ENCODE measurements around the gene CARS1.

Gene CARS1

DNA sequence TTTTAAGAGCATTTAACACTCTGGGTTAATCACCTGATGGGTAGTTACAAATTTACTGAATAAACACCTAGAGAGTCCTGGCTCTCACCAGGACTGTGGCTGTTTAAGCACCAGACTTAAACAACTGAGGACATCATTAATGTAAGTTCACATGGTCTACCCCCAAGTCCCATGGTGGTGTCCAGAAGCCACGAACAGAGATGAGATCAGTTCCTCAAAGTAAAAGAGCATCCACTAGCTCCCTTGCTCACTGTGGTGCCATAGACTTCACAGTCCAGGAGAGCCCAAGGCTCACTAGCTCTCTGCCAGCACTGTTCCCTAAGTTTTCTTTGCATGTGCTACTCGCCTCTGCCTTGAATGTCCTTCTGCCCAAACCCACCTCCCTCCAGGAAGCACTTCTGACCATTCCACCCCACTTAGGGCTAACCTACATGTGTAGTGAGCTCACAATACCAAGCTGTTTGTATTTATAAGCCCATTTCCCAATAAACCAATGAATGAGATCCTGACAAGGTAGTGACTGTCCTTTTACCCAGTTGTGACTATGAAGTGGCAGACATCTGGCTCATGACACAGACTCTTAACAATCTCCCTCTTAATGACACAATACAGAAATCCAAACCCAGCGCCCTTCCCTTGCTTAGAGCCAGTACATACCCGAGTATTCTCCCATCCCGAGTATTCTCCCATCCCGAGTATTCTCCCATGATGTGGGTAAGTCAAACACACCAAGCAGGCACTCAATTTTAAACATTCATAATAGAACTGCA, 80.7 kb downstream of the CARS1 start:
- no peak overlapping the region for H3K14ac ChIP-seq (ENCODE audit: low read length)
- no peak overlapping the region for H3K9ac ChIP-seq (ENCODE audit: low read depth, low read length, poor library complexity)
- no peak overlapping the region for H2BK120ac ChIP-seq (ENCODE audit: low read depth, low read length)
- H4K8ac ChIP-seq (ENCODE audit: low read depth, low read length), result no peak overlapping the region
- H3K18ac ChIP-seq (ENCODE audit: low read length), result no peak overlapping the region
- H3K4me3 ChIP-seq (ENCODE audit: low read length in 2 of 2), result no peak overlapping the region
- H3K36me3 ChIP-seq (replicated peaks in 1 of 2; ENCODE audit: control insufficient read depth in 2 of 2, insufficient read depth in 2 of 2, low read length in 2 of 2), result peaks cover 34 to 98% of the 10 kb centered on the region in 2 donors
- H3K27ac ChIP-seq (replicated peaks; ENCODE audit: low read length), result no peak overlapping the region
- no peak overlapping the region for H4K91ac ChIP-seq (ENCODE audit: low read depth, low read length, poor library complexity)
- no peak overlapping the region for H3K23ac ChIP-seq (ENCODE audit: low read depth, low read length, poor library complexity)
- no peaks in the 10 kb centered on the region for H3K27me3 ChIP-seq (ENCODE audit: control insufficient read depth in 3 of 3, insufficient read depth in 3 of 3, low read depth in 1 of 3, low read length in 3 of 3)
- H2AK5ac ChIP-seq (ENCODE audit: low read depth, low read length), result no peak overlapping the region
- no peak overlapping the region for H3K4me2 ChIP-seq (ENCODE audit: insufficient read depth, low read length, poor library complexity, severe bottlenecking)
- H3K4me1 ChIP-seq (ENCODE audit: control insufficient read depth in 2 of 2, insufficient read depth in 1 of 2, low read depth in 1 of 2, low read length in 2 of 2), result no peaks in the 10 kb centered on the region
- H2BK15ac ChIP-seq (ENCODE audit: low read length), result no peak overlapping the region
- no peak overlapping the region for H2BK12ac ChIP-seq (ENCODE audit: low read length)
- H3K9me3 ChIP-seq (replicated peaks in 1 of 2; ENCODE audit: control insufficient read depth in 2 of 2, insufficient read depth in 1 of 2, low read depth in 1 of 2, low read length in 2 of 2), result no peaks in the 10 kb centered on the region
- no peak overlapping the region for H2BK5ac ChIP-seq (ENCODE audit: low read length)
- no peak for DNase-seq (ENCODE audit: low spot score)
- H3K79me1 ChIP-seq (ENCODE audit: low read depth, low read length), result no peaks in the 10 kb centered on the region
- H3K4ac ChIP-seq (ENCODE audit: low read length), result no peak overlapping the region
- H2AFZ ChIP-seq (ENCODE audit: low read length), result no peak overlapping the region
- WGBS, 2 donors (ENCODE audit: extremely low coverage in 2 of 2, insufficient read length in 2 of 2, insufficient replicate concordance in 1 of 2), result no CpG with 5 or more reads among the region's 6 CpGs

DNA sequence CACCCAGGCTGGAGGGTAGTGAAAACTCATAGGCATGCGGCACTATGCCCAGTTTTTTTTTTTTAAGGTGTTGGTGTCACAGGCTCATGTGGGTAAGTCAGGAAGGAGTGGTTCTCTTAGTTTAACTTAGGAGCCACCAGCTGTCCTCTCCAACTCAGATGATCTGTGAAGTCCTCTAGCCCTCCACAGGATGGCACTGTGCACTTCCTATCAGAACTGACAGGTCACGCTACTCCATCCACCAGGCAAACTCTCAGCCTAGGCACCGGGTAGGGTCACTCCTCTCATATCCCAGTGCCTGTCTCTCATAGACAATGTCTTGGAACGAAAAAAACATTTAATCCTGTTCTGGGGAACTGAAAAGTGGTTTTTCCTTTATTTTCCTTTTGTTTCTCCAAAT, 81.6 kb downstream of the CARS1 start:
- Histone ChIP-seq H4K8ac (ENCODE audit: low read depth, low read length) (no peak overlapping the region), H2AK5ac (ENCODE audit: low read depth, low read length) (no peak overlapping the region), H3K4me2 (ENCODE audit: insufficient read depth, low read length, poor library complexity, severe bottlenecking) (no peak overlapping the region), H2AFZ (ENCODE audit: low read length) (no peak overlapping the region), H2BK120ac (ENCODE audit: low read depth, low read length) (no peak overlapping the region), H3K18ac (ENCODE audit: low read length) (no peak overlapping the region), H2BK12ac (ENCODE audit: low read length) (no peak overlapping the region), H3K79me1 (ENCODE audit: low read depth, low read length) (no peaks in the 10 kb centered on the region), H3K4ac (ENCODE audit: low read length) (no peak overlapping the region), H3K36me3 (replicated peaks in 1 of 2; ENCODE audit: control insufficient read depth in 2 of 2, insufficient read depth in 2 of 2, low read length in 2 of 2) (peaks cover 39 to 100% of the 10 kb centered on the region in 2 donors), H3K9me3 (replicated peaks in 1 of 2; ENCODE audit: control insufficient read depth in 2 of 2, insufficient read depth in 1 of 2, low read depth in 1 of 2, low read length in 2 of 2) (no peaks in the 10 kb centered on the region), H3K4me3 (ENCODE audit: low read length in 2 of 2) (no peak overlapping the region), H4K91ac (ENCODE audit: low read depth, low read length, poor library complexity) (no peak overlapping the region), H2BK5ac (ENCODE audit: low read length) (no peak overlapping the region), H3K27ac (replicated peaks; ENCODE audit: low read length) (no peak overlapping the region), H3K9ac (ENCODE audit: low read depth, low read length, poor library complexity) (no peak overlapping the region), H2BK15ac (ENCODE audit: low read length) (no peak overlapping the region), H3K14ac (ENCODE audit: low read length) (no peak overlapping the region), H3K23ac (ENCODE audit: low read depth, low read length, poor library complexity) (no peak overlapping the region), H3K4me1 (ENCODE audit: control insufficient read depth in 2 of 2, insufficient read depth in 1 of 2, low read depth in 1 of 2, low read length in 2 of 2) (no peaks in the 10 kb centered on the region), H3K27me3 (ENCODE audit: control insufficient read depth in 3 of 3, insufficient read depth in 3 of 3, low read depth in 1 of 3, low read length in 3 of 3) (no peaks in the 10 kb centered on the region)
- WGBS, 2 donors (ENCODE audit: extremely low coverage in 2 of 2, insufficient read length in 2 of 2, insufficient replicate concordance in 1 of 2), result no CpG with 5 or more reads among the region's 4 CpGs
- DNase-seq (ENCODE audit: low spot score), result no peak

- no peak overlapping the region for H2BK12ac ChIP-seq (ENCODE audit: low read length)
- H3K27me3 ChIP-seq (ENCODE audit: control insufficient read depth in 3 of 3, insufficient read depth in 3 of 3, low read depth in 1 of 3, low read length in 3 of 3), result no peaks in the 10 kb centered on the region
- H4K91ac ChIP-seq (ENCODE audit: low read depth, low read length, poor library complexity), result no peak overlapping the region
- H2BK120ac ChIP-seq (ENCODE audit: low read depth, low read length), result no peak overlapping the region
- H3K9me3 ChIP-seq (replicated peaks in 1 of 2; ENCODE audit: control insufficient read depth in 2 of 2, insufficient read depth in 1 of 2, low read depth in 1 of 2, low read length in 2 of 2), result no peaks in the 10 kb centered on the region
- H3K4me2 ChIP-seq (ENCODE audit: insufficient read depth, low read length, poor library complexity, severe bottlenecking), result no peak overlapping the region
- DNase-seq (ENCODE audit: low spot score), result no peak
- H3K4me1 ChIP-seq (ENCODE audit: control insufficient read depth in 2 of 2, insufficient read depth in 1 of 2, low read depth in 1 of 2, low read length in 2 of 2), result no peaks in the 10 kb centered on the region
- no peak overlapping the region for H3K4ac ChIP-seq (ENCODE audit: low read length)
- no CpG with 5 or more reads among the region's 3 CpGs for WGBS, 2 donors (ENCODE audit: extremely low coverage in 2 of 2, insufficient read length in 2 of 2, insufficient replicate concordance in 1 of 2)
- no peaks in the 10 kb centered on the region for H3K79me1 ChIP-seq (ENCODE audit: low read depth, low read length)
- no peak overlapping the region for H2BK15ac ChIP-seq (ENCODE audit: low read length)
- no peak overlapping the region for H3K27ac ChIP-seq (replicated peaks; ENCODE audit: low read length)
- no peak overlapping the region for H3K23ac ChIP-seq (ENCODE audit: low read depth, low read length, poor library complexity)
- H3K4me3 ChIP-seq (ENCODE audit: low read length in 2 of 2), result no peak overlapping the region
- H3K36me3 ChIP-seq (replicated peaks in 1 of 2; ENCODE audit: control insufficient read depth in 2 of 2, insufficient read depth in 2 of 2, low read length in 2 of 2), result peaks cover 50 to 100% of the 10 kb centered on the region in 2 donors
- H4K8ac ChIP-seq (ENCODE audit: low read depth, low read length), result no peak overlapping the region
- no peak overlapping the region for H2AFZ ChIP-seq (ENCODE audit: low read length)
- no peak overlapping the region for H3K9ac ChIP-seq (ENCODE audit: low read depth, low read length, poor library complexity)
- H3K18ac ChIP-seq (ENCODE audit: low read length), result no peak overlapping the region
- H3K14ac ChIP-seq (ENCODE audit: low read length), result no peak overlapping the region
- no peak overlapping the region for H2AK5ac ChIP-seq (ENCODE audit: low read depth, low read length)
- H2BK5ac ChIP-seq (ENCODE audit: low read length), result no peak overlapping the region
Measured at GRCh38 chr11:2974272-2974671, 83.0 kb downstream of the CARS1 start.

GRCh38 chr11:2968341-2968900, 88.8 kb downstream of the CARS1 start:
- WGBS, 2 donors (ENCODE audit: extremely low coverage in 2 of 2, insufficient read length in 2 of 2, insufficient replicate concordance in 1 of 2), result no CpG with 5 or more reads among the region's 6 CpGs
- Histone ChIP-seq H3K4me1 (ENCODE audit: control insufficient read depth in 2 of 2, insufficient read depth in 1 of 2, low read depth in 1 of 2, low read length in 2 of 2) (no peaks in the 10 kb centered on the region), H3K18ac (ENCODE audit: low read length) (no peak overlapping the region), H3K79me1 (ENCODE audit: low read depth, low read length) (peaks cover 11% of the 10 kb centered on the region), H3K9me3 (replicated peaks in 1 of 2; ENCODE audit: control insufficient read depth in 2 of 2, insufficient read depth in 1 of 2, low read depth in 1 of 2, low read length in 2 of 2) (no peaks in the 10 kb centered on the region), H3K27ac (replicated peaks; ENCODE audit: low read length) (no peak overlapping the region), H2AK5ac (ENCODE audit: low read depth, low read length) (no peak overlapping the region), H2BK15ac (ENCODE audit: low read length) (no peak overlapping the region), H4K8ac (ENCODE audit: low read depth, low read length) (no peak overlapping the region), H3K23ac (ENCODE audit: low read depth, low read length, poor library complexity) (no peak overlapping the region), H3K36me3 (replicated peaks in 1 of 2; ENCODE audit: control insufficient read depth in 2 of 2, insufficient read depth in 2 of 2, low read length in 2 of 2) (peaks cover 61 to 99% of the 10 kb centered on the region in 2 donors), H3K14ac (ENCODE audit: low read length) (no peak overlapping the region), H2BK120ac (ENCODE audit: low read depth, low read length) (no peak overlapping the region), H2BK12ac (ENCODE audit: low read length) (no peak overlapping the region), H3K27me3 (ENCODE audit: control insufficient read depth in 3 of 3, insufficient read depth in 3 of 3, low read depth in 1 of 3, low read length in 3 of 3) (no peaks in the 10 kb centered on the region), H3K4me3 (ENCODE audit: low read length in 2 of 2) (no peak overlapping the region), H4K91ac (ENCODE audit: low read depth, low read length, poor library complexity) (no peak overlapping the region), H2AFZ (ENCODE audit: low read length) (no peak overlapping the region), H3K4ac (ENCODE audit: low read length) (no peak overlapping the region), H3K4me2 (ENCODE audit: insufficient read depth, low read length, poor library complexity, severe bottlenecking) (no peak overlapping the region), H3K9ac (ENCODE audit: low read depth, low read length, poor library complexity) (no peak overlapping the region), H2BK5ac (ENCODE audit: low read length) (no peak overlapping the region)
- no peak for DNase-seq (ENCODE audit: low spot score)

All from neuronal stem cell (in vitro differentiated cells).